BLaER1 (cell line): Measurements from ENCODE around the gene ATP8A2.
"Not testable (repeated sequence)": the region's sequence is repeated elsewhere in the genome, so short reads cannot be mapped to it uniquely, and the experiment has no call there.

Source experiments
- H3K27ac ChIP-seq: shearing (Covaris generic); formaldehyde crosslinking; 2 replicates; pipeline ENCODE4 v1.8.1; 2022
- H3K27me3 ChIP-seq: shearing (Covaris generic); formaldehyde crosslinking; 2 replicates; pipeline ENCODE4 v1.8.1; 2022
- H3K36me3 ChIP-seq: shearing (Covaris generic); formaldehyde crosslinking; 2 replicates; pipeline ENCODE4 v1.8.1; 2022
- H3K4me1 ChIP-seq: shearing (Covaris generic); formaldehyde crosslinking; 2 replicates; pipeline ENCODE4 v1.8.1; 2022
- H3K4me2 ChIP-seq: shearing (Covaris generic); formaldehyde crosslinking; 2 replicates; pipeline ENCODE4 v1.8.1; 2022
- H3K4me3 ChIP-seq: shearing (Covaris generic); formaldehyde crosslinking; 2 replicates; pipeline ENCODE4 v1.8.1; 2022
- H3K9ac ChIP-seq: shearing (Covaris generic); formaldehyde crosslinking; 2 replicates; pipeline ENCODE4 v1.8.1; 2022
- H3K9me3 ChIP-seq: shearing (Covaris generic); formaldehyde crosslinking; 2 replicates; pipeline ENCODE4 v1.8.1; 2022
- H4K20me1 ChIP-seq: shearing (Covaris generic); formaldehyde crosslinking; 2 replicates; pipeline ENCODE4 v1.8.1; 2022
- Cebpa-rat ChIP-seq: shearing (Covaris generic); IDR thresholded peaks from 2 replicates; pipeline ENCODE4 v1.8.1; 2022

The ATP8A2 gene

DNA sequence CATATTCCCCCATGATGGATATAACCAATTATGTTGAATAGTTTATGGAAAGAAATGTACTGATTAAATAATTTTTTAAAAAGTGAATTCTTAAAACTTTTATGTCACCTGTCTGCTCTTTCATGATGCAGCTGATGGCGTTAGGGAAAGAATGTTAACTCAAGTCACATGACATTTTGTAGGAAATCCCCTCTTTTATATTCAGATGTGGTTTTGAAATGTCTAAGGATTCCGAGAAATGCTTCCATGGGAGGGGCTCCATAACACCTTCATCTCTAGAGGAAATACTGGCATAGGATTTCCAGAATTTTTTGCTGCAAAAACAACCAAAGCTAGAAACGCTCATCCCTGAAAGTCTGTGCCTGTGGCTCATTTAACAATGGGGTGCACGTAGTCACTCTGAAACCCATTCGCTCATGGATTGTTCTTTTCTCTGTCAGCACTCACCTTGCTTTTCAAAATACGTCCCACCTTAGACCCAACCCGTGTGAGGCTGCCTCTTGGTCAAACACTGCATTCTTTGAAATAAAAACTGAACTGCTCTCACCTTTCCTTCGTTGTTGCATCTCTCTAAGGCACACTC lies 391.1 kb downstream of the ATP8A2 start:
- Histone ChIP-seq H3K9me3 (peaks cover 11% of the 10 kb centered on the region; the same call in 1 of the 2 replicates), H3K27me3 (no peaks in the 10 kb centered on the region), H3K4me2 (no peak overlapping the region), H3K9ac (no peak overlapping the region), H4K20me1 (no peaks in the 10 kb centered on the region), H3K27ac (no peak overlapping the region), H3K36me3 (no peaks in the 10 kb centered on the region), H3K4me3 (no peak overlapping the region), H3K4me1 (no peaks in the 10 kb centered on the region)
- no peak for TF ChIP-seq Cebpa-rat

DNA sequence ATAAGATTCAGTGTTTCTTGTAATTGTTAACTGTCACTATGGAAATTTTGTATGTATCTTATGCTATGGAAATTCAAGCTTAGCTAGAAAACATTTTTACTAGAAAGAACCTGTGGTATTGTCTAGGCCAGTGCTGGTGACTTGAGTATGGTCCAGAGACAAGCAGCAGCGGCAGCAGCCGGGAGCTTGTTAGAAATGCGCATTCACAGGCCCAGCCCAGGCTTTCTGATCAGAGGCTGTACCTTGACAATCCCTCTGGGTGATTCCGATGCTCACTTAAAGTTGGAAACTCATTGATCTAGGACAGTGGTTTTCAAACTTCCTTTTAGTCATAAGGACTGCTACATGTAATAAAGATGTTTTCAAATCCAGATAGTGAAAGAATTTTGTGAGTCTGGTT lies 392.6 kb downstream of the ATP8A2 start:
- Histone ChIP-seq H3K4me1 (no peaks in the 10 kb centered on the region), H4K20me1 (no peaks in the 10 kb centered on the region), H3K4me2 (no peak overlapping the region), H3K36me3 (no peaks in the 10 kb centered on the region), H3K27ac (no peak overlapping the region), H3K27me3 (no peaks in the 10 kb centered on the region), H3K4me3 (no peak overlapping the region), H3K9ac (no peak overlapping the region), H3K9me3 (peaks cover 11% of the 10 kb centered on the region; the same call in 1 of the 2 replicates)
- no peak for TF ChIP-seq Cebpa-rat

DNA sequence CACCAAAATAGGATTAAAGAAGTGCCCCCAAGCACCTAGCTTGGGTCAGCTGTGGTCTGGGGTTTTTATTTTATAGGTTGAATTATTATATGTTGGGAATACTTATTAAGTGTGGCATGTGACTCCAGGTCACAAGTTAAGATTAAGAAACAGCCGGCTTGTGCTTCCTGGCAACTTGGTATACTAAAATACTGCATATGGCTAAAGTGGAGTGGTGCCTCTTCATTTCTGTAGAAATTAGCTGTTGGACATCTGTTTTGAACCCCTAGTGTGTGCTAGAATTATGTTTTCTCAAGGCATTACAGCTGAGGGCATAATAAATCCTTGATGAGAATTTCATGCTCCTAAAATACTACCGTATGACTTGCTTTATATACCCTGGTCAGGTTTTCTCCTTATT lies 393.5 kb downstream of the ATP8A2 start:
- Histone ChIP-seq H3K9ac (no peak overlapping the region), H3K27ac (no peak overlapping the region), H3K4me3 (no peak overlapping the region), H3K27me3 (no peaks in the 10 kb centered on the region), H3K9me3 (peaks cover 11% of the 10 kb centered on the region; the same call in 1 of the 2 replicates), H4K20me1 (no peaks in the 10 kb centered on the region), H3K4me2 (no peak overlapping the region), H3K4me1 (no peaks in the 10 kb centered on the region), H3K36me3 (no peaks in the 10 kb centered on the region)
- no peak for TF ChIP-seq Cebpa-rat

- Histone ChIP-seq H4K20me1 (no peaks in the 10 kb centered on the region), H3K27me3 (no peaks in the 10 kb centered on the region), H3K4me2 (no peak overlapping the region), H3K4me1 (peaks cover 7% of the 10 kb centered on the region; the same call in 1 of the 2 replicates), H3K27ac (no peak overlapping the region), H3K36me3 (no peaks in the 10 kb centered on the region), H3K9ac (no peak overlapping the region), H3K4me3 (no peak overlapping the region), H3K9me3 (peaks cover 11% of the 10 kb centered on the region; the same call in 1 of the 2 replicates)
- no peak for TF ChIP-seq Cebpa-rat
Measured at GRCh38 chr13:25766576-25766975, 394.8 kb downstream of the ATP8A2 start.

- Histone ChIP-seq H3K4me1 (peaks cover 7% of the 10 kb centered on the region; the same call in 1 of the 2 replicates), H3K27me3 (no peaks in the 10 kb centered on the region), H3K9ac (no peak overlapping the region), H3K27ac (no peak overlapping the region), H3K36me3 (no peaks in the 10 kb centered on the region), H3K4me2 (no peak overlapping the region), H3K4me3 (no peak overlapping the region), H4K20me1 (no peaks in the 10 kb centered on the region), H3K9me3 (peaks cover 11% of the 10 kb centered on the region; the same call in 1 of the 2 replicates)
- TF ChIP-seq Cebpa-rat, result no peak
Measured at GRCh38 chr13:25766991-25767390, 395.2 kb downstream of the ATP8A2 start.

DNA sequence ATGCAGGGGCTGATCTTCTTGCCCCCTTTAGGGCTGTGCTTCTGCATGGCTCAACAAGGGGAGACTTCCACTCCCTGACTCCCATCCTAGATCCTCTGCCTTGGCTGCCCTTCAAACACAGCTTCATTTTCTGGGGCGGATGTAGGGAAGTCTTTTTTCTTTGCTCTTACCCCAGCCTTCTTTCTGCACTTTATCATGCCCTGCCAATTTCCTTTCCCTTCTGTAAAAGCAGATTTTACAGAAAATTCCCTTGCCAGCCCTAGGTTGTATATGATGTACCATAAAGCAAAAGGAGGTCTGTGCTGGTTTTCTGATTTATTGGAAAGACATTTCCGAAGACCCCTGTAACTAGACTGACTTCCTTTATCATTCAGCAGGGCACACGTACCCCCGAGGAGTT lies 396.6 kb downstream of the ATP8A2 start:
- Histone ChIP-seq H4K20me1 (no peaks in the 10 kb centered on the region), H3K27me3 (no peaks in the 10 kb centered on the region), H3K4me2 (no peak overlapping the region), H3K9me3 (peaks cover 11% of the 10 kb centered on the region; the same call in 1 of the 2 replicates), H3K4me1 (peaks cover 7% of the 10 kb centered on the region; the same call in 1 of the 2 replicates), H3K4me3 (no peak overlapping the region), H3K27ac (no peak overlapping the region), H3K9ac (no peak overlapping the region), H3K36me3 (no peaks in the 10 kb centered on the region)
- TF ChIP-seq Cebpa-rat, result no peak

DNA sequence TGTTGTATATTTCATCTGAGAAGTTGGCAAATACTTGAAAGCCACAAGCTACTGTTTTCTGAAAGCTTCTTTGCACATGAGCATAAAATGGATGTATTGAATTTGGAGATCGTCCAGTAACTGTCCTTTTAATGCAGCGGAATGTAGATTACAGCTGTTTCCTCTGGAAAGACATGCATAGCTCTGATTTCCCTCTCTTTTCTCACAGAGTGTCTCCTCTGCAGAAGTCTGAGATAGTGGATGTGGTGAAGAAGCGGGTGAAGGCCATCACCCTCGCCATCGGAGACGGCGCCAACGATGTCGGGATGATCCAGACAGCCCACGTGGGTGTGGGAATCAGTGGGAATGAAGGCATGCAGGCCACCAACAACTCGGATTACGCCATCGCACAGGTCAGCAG lies 397.1 kb downstream of the ATP8A2 start:
- Histone ChIP-seq H3K27me3 (no peaks in the 10 kb centered on the region), H3K4me2 (no peak overlapping the region), H3K9me3 (peaks cover 11% of the 10 kb centered on the region; the same call in 1 of the 2 replicates), H3K4me1 (peaks cover 7% of the 10 kb centered on the region; the same call in 1 of the 2 replicates), H3K9ac (no peak overlapping the region), H3K27ac (no peak overlapping the region), H3K36me3 (no peaks in the 10 kb centered on the region), H4K20me1 (no peaks in the 10 kb centered on the region), H3K4me3 (no peak overlapping the region)
- no peak for TF ChIP-seq Cebpa-rat

GRCh38 chr13:25770601-25771000 lies 398.8 kb downstream of the ATP8A2 start:
- H4K20me1 ChIP-seq, result no peaks in the 10 kb centered on the region
- peaks cover 7% of the 10 kb centered on the region; the same call in 1 of the 2 replicates for H3K4me1 ChIP-seq
- no peak overlapping the region for H3K27ac ChIP-seq
- peaks cover 11% of the 10 kb centered on the region; the same call in 1 of the 2 replicates for H3K9me3 ChIP-seq
- no peak overlapping the region for H3K9ac ChIP-seq
- H3K36me3 ChIP-seq, result no peaks in the 10 kb centered on the region
- H3K27me3 ChIP-seq, result no peaks in the 10 kb centered on the region
- no peak for TF ChIP-seq Cebpa-rat
- H3K4me2 ChIP-seq, result no peak overlapping the region
- no peak overlapping the region for H3K4me3 ChIP-seq

- Histone ChIP-seq H4K20me1 (no peaks in the 10 kb centered on the region), H3K36me3 (no peaks in the 10 kb centered on the region), H3K27me3 (no peaks in the 10 kb centered on the region), H3K9me3 (peaks cover 5% of the 10 kb centered on the region; the same call in 1 of the 2 replicates), H3K27ac (no peak overlapping the region), H3K4me2 (no peak overlapping the region), H3K4me3 (no peak overlapping the region), H3K4me1 (peaks cover 12% of the 10 kb centered on the region), H3K9ac (no peak overlapping the region)
- TF ChIP-seq Cebpa-rat, result no peak
Measured at GRCh38 chr13:25771202-25771601, 399.4 kb downstream of the ATP8A2 start.

DNA sequence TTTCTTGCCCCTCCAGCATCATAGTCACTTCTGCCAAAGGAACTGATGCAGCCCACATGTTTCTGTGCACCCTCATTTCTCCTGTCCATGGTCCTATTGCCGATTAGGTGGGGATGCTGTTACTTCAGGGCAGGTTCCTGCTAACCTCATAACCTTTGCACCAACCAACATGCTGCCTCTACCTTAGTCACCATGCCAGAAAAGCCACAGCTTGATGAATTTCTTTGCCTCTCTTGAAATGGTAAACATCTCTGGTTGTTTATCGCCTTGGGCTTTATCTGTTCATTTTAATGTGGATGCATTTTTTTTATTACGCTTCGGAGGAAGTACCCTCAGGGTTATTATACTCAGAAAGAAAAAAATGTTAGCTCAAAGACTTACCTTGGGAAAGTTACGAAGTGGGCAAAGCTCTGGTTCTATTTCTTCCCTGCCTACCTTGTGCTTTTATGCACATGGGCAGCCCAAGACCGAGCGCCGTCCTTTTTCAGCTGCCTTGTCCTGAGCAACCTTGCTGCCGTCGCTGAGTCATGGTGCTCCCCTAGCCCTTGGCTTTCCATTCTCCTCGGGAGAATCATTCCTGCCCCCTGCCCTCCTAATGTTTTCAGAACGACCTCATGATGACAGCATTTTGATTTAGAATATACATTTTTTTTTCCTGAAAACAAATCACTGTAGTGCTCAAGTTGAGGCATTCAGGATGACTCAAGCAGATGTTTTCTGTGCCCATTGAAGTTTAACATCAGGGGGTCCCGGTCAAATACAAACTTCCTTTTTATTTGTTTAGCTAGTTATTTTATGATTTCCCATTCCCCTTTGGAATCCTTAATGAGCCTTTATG lies 400.1 kb downstream of the ATP8A2 start:
- Histone ChIP-seq H3K4me2 (no peak overlapping the region), H3K27me3 (no peaks in the 10 kb centered on the region), H3K9me3 (no peaks in the 10 kb centered on the region), H4K20me1 (no peaks in the 10 kb centered on the region), H3K4me3 (no peak overlapping the region), H3K36me3 (no peaks in the 10 kb centered on the region), H3K27ac (no peak overlapping the region), H3K9ac (no peak overlapping the region), H3K4me1 (peaks cover 18% of the 10 kb centered on the region)
- no peak for TF ChIP-seq Cebpa-rat

GRCh38 chr13:25772534-25772933 lies 400.8 kb downstream of the ATP8A2 start:
- H3K4me2 ChIP-seq, H3K27me3 ChIP-seq, H4K20me1 ChIP-seq, H3K4me3 ChIP-seq, H3K27ac ChIP-seq, H3K36me3 ChIP-seq, H3K9me3 ChIP-seq, H3K9ac ChIP-seq: not testable (repeated sequence)
- peaks cover 25% of the 10 kb centered on the region for H3K4me1 ChIP-seq

- not testable (repeated sequence) for H3K9ac ChIP-seq, H4K20me1 ChIP-seq, H3K4me3 ChIP-seq, H3K9me3 ChIP-seq, H3K27ac ChIP-seq, H3K27me3 ChIP-seq, H3K4me2 ChIP-seq, H3K36me3 ChIP-seq
- H3K4me1 ChIP-seq, result peaks cover 40% of the 10 kb centered on the region
Measured at GRCh38 chr13:25774056-25774455, 402.3 kb downstream of the ATP8A2 start.
